ENCODE results near the gene AIP.

AIP gene

DNA sequence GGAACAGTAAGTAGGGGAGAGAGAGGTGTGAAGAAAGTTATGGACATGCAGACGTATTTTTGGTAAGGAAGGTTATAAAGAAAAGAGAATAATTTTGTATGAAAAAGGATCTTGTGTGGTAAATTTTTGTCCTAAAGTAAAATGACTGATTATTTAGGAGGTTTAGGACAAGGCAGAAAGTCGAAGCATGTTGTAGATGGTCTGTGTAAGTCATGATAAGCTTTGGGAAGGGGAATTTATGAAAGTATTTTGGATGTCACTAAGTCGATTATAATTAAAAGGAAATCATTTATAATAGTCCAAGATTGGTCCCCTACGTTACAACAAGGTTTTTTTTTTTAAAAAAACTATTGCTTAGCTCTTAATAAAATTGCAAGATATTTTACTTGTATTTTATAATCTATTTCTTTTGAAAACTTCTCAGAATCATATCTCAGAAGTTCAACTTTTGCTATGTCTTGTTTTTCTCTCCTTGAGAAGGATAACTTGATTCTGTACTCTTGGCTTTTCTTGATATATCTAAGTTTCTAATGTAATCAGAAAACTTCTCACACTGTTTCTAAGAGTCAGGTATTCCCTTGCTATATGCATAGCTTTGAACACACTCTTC, 51.3 kb downstream of the AIP start:
- DNase-seq (ENCODE audit: low spot score): peak; percentile 2

DNA sequence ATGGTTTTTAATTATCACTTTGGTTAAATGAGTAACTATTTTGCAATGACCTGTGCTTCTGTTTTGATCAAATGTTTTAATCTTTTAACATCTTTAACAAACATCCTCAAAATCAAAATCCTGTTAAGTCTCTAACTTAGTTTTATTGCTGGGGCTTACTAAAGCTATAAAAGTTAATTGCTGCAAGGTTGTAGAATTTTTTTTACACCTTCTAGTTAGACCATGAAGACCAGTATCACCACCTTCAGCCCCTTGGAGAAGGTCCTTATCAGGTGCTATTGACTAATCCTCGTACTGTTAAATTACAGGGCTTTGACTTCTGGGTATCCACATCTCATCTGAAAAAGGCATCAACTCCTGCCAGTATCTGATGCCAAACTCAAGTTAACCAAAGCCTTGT, 52.7 kb downstream of the AIP start:
- no peak for DNase-seq (ENCODE audit: low spot score)
- in situ Hi-C loops (cut with MboI; ENCODE audit: low pct_unique_long_range_greater_than_20kb, low sequenced_read_pairs, unreplicated experiment): no loop called here
- TF ChIP-seq, protein P1, sequence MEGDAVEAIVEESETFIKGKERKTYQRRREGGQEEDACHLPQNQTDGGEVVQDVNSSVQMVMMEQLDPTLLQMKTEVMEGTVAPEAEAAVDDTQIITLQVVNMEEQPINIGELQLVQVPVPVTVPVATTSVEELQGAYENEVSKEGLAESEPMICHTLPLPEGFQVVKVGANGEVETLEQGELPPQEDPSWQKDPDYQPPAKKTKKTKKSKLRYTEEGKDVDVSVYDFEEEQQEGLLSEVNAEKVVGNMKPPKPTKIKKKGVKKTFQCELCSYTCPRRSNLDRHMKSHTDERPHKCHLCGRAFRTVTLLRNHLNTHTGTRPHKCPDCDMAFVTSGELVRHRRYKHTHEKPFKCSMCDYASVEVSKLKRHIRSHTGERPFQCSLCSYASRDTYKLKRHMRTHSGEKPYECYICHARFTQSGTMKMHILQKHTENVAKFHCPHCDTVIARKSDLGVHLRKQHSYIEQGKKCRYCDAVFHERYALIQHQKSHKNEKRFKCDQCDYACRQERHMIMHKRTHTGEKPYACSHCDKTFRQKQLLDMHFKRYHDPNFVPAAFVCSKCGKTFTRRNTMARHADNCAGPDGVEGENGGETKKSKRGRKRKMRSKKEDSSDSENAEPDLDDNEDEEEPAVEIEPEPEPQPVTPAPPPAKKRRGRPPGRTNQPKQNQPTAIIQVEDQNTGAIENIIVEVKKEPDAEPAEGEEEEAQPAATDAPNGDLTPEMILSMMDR (IDR thresholded peaks at IDR 0.05; ENCODE audit: extremely low read depth, insufficient read depth, missing control alignments): no peak

More for the DNA sequence above, 51.3 kb downstream of the AIP start:
- TF ChIP-seq, protein P1 (IDR thresholded peaks at IDR 0.05; ENCODE audit: extremely low read depth, insufficient read depth, missing control alignments): no peak
- in situ Hi-C loops (cut with MboI; ENCODE audit: low pct_unique_long_range_greater_than_20kb, low sequenced_read_pairs, unreplicated experiment): no loop called here

DNA sequence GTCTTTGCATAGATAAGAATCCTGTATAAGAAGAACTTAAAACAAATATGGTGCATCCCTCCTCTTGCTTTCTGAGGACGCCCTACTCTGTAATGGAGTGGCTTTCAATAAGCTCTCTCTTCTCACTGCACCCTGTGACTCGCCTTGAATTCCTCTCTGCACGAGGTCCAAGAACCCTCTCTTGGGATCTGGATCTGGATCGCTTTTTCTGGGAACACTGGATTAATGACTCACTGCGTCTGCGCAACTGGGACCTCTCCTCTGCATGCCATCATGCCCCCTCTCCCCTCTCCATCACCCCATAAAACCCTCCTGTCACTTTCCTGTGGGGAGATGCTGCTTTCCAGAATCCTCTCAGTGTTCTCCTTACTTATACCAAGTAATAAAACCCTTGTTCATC, 55.5 kb downstream of the AIP start:
- TF ChIP-seq, protein P1 (IDR thresholded peaks at IDR 0.05; ENCODE audit: extremely low read depth, insufficient read depth, missing control alignments): no peak
- in situ Hi-C loops (cut with MboI; ENCODE audit: low pct_unique_long_range_greater_than_20kb, low sequenced_read_pairs, unreplicated experiment): no loop called here

DNA sequence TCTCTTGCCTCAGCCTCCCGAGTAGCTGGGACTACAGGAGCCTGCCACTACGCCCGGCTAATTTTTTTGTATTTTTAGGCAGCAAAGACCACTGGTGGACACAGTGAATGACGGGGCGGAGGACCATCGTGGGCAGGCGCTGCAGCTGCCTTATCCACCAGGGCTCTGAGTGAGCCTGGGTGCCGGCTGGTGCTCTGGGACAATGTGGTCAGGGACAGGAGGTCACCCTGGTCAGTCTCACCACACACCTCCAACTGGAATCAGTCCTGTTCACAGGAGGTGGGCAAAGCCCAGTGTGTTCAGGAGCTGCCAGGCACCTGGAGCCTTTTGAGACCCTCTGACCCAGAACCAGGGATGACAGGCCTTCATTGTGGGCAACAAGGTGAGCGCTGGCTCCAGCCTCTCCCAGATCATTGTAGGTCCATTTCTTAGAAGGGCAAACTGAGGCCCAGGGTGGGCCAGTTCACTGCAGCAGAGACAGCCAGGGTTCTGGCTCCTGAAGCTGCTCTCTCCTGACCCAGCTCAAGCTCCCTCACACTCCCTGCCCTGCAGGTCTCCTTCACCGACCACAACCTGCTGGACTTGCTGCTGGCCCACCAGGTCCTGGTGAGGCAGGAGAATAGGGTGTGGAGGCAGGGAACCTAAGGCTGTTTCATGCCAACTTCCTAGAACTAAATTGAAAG, 56.1 kb downstream of the AIP start:
- in situ Hi-C loops (cut with MboI; ENCODE audit: low pct_unique_long_range_greater_than_20kb, low sequenced_read_pairs, unreplicated experiment): no loop called here
- DNase-seq (ENCODE audit: low spot score): no peak
- TF ChIP-seq, protein P1 (IDR thresholded peaks at IDR 0.05; ENCODE audit: extremely low read depth, insufficient read depth, missing control alignments): no peak

More for the DNA sequence above, 55.5 kb downstream of the AIP start:
- peak; percentile 1 for DNase-seq (ENCODE audit: low spot score)

DNA sequence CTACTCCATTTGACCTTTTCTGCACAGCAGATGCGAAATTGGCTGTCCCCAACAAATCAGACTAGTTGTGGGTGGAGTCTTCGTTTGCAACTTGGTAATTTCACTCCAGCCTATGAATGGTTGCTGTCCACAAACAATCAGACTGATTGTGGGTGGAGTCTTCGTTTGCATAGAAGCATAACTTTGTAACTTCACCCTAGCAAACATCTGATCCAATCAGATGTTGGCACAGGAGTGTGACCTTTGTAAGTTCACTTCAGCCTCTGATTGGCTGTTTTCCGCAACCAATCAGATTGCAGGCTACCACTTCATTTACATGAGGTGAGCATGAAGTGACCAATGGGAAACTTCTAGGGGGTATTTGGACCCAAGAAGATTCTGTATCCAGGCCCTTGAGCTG, 56.7 kb downstream of the AIP start:
- DNase-seq (ENCODE audit: low spot score): peak; percentile 1
- TF ChIP-seq, protein P1 (IDR thresholded peaks at IDR 0.05; ENCODE audit: extremely low read depth, insufficient read depth, missing control alignments): no peak
- in situ Hi-C loops (cut with MboI; ENCODE audit: low pct_unique_long_range_greater_than_20kb, low sequenced_read_pairs, unreplicated experiment): no loop called here

All from GM13977 (cell line).